ENCODE results near the gene CYB561.
A peak's percentile ranks its signal among the peaks of the same experiment; 100 is the strongest.

Gene CYB561

DNA sequence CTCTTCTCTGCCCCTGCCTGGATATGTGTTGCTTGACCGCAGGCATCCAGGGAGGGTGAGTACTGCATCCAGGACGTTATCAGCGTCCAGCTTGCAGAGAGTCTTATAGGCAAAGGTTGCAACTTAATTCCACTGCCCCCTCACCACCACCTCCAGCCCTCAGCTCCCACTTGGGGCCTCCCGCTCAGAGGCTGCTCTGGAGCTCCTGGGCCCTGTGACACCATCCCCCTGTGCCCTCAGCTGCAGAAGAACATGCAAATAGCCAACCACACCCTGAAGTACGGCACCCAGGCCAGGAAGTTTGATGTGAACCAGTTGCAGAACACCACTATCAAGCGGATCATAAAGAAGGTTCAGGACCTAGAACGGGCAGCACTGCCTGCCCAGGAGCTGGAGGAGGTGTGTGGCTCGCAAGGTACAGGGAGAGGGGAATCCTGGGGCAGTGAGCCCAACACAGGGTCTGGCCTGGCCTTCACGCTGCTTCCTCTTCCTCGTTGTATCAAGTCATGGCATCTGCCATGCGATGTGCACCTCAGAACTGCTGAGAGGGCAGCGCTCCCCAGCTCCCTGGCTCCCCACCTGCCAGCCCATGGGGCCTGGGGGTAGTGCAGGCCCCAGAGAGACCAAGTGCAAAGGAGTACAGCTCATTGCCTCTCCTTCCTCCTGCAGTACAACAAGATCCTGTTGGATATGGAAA is 40.4 kb upstream of the CYB561 start:
- no peak overlapping the region for H3K4me3 ChIP-seq (ENCODE audit: low read length)
- H3K9ac ChIP-seq (ENCODE audit: low read length), result no peak overlapping the region
- H3K36me3 ChIP-seq (ENCODE audit: control insufficient read depth, insufficient read depth, low read length), result no peaks in the 10 kb centered on the region
- no peak overlapping the region for H3K27ac ChIP-seq (ENCODE audit: low read depth, low read length)
- H3K27me3 ChIP-seq (ENCODE audit: control insufficient read depth, insufficient read depth, low read length), result peaks cover 1% of the 10 kb centered on the region
- H3K4me1 ChIP-seq (ENCODE audit: control insufficient read depth, insufficient read depth, low read length), result no peaks in the 10 kb centered on the region

- Histone ChIP-seq H3K4me1 (ENCODE audit: control insufficient read depth, insufficient read depth, low read length) (no peaks in the 10 kb centered on the region), H3K9ac (ENCODE audit: low read length) (no peak overlapping the region), H3K36me3 (ENCODE audit: control insufficient read depth, insufficient read depth, low read length) (no peaks in the 10 kb centered on the region), H3K4me3 (ENCODE audit: low read length) (no peak overlapping the region), H3K27me3 (ENCODE audit: control insufficient read depth, insufficient read depth, low read length) (peaks cover 1% of the 10 kb centered on the region), H3K27ac (ENCODE audit: low read depth, low read length) (no peak overlapping the region)
These were observed 37.8 kb upstream of the CYB561 start for GRCh38 chr17:63483655-63484575.

DNA sequence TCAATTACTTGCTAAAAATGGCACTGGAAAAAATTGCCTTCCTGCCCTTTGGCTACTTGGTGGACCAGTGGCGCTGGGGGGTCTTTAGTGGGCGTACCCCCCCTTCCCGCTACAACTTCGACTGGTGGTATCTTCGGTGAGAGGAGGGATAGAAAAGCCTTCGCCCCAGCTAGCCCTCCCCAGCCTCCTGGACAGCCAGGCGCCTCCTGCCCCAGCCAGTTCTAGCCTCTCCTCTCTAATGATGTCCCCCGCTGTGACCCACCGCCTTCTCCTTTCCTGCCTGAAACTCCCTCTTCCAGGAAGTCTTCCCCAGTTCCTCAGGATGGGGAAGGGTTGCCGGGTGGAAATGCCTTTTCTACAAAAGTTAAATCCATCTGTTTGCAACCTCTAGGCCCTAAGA is 36.9 kb upstream of the CYB561 start:
- H3K36me3 ChIP-seq (ENCODE audit: control insufficient read depth, insufficient read depth, low read length), result no peaks in the 10 kb centered on the region
- no peak overlapping the region for H3K4me3 ChIP-seq (ENCODE audit: low read length)
- peaks cover 5% of the 10 kb centered on the region for H3K27me3 ChIP-seq (ENCODE audit: control insufficient read depth, insufficient read depth, low read length)
- H3K4me1 ChIP-seq (ENCODE audit: control insufficient read depth, insufficient read depth, low read length), result no peaks in the 10 kb centered on the region
- no peak overlapping the region for H3K9ac ChIP-seq (ENCODE audit: low read length)
- H3K27ac ChIP-seq (ENCODE audit: low read depth, low read length), result no peak overlapping the region

DNA sequence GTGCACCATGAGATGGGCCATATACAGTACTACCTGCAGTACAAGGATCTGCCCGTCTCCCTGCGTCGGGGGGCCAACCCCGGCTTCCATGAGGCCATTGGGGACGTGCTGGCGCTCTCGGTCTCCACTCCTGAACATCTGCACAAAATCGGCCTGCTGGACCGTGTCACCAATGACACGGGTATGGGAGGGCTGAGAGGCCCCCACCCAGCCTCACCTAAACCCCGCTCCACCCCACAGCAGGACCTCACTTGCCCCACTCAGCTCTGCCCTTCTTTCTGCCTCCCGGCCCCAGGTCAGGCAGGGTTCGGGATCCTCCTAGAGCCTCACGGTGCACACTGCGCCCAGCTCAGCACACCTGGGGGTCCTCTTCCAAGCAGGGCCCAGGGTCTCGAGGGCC is 36.4 kb upstream of the CYB561 start:
- Histone ChIP-seq H3K4me3 (ENCODE audit: low read length) (no peak overlapping the region), H3K27me3 (ENCODE audit: control insufficient read depth, insufficient read depth, low read length) (peaks cover 9% of the 10 kb centered on the region), H3K4me1 (ENCODE audit: control insufficient read depth, insufficient read depth, low read length) (no peaks in the 10 kb centered on the region), H3K27ac (ENCODE audit: low read depth, low read length) (no peak overlapping the region), H3K9ac (ENCODE audit: low read length) (no peak overlapping the region), H3K36me3 (ENCODE audit: control insufficient read depth, insufficient read depth, low read length) (no peaks in the 10 kb centered on the region)

GRCh38 chr17:63481488-63481870 is 35.4 kb upstream of the CYB561 start:
- H3K4me3 ChIP-seq (ENCODE audit: low read length), result no peak overlapping the region
- no peak overlapping the region for H3K27ac ChIP-seq (ENCODE audit: low read depth, low read length)
- H3K36me3 ChIP-seq (ENCODE audit: control insufficient read depth, insufficient read depth, low read length), result no peaks in the 10 kb centered on the region

DNA sequence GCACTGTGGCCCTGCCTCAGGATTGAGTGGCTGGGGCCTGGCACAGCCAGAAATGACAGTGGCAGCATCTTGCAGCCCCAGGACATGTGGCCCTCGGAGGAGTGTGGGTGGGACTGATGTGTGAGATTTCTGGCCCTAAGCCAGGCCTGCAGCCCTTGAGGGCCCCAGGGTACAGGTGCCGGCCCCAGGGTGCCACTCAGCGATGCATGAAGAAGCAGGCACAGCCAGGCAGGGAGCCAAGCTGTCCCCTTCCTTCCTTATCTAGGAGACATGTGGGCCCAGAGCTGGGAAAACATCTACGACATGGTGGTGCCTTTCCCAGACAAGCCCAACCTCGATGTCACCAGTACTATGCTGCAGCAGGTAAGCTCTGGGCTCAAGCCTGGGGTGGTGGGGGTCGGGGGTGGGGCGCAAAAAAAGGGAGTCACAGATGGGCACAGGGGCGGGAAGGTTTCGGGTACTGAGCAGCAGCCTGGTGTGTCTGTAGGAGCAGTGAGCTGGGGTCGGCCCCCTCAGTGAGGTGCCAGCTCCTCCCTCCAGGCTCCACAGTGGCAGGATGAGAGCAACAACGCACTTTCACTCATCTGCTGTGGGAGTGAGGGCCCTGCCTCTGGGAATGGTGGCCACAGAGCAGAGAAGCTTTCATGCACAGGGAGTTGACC is 34.9 kb upstream of the CYB561 start:
- no peak overlapping the region for H3K4me3 ChIP-seq (ENCODE audit: low read length)
- no peaks in the 10 kb centered on the region for H3K4me1 ChIP-seq (ENCODE audit: control insufficient read depth, insufficient read depth, low read length)
- no peak overlapping the region for H3K9ac ChIP-seq (ENCODE audit: low read length)
- H3K27me3 ChIP-seq (ENCODE audit: control insufficient read depth, insufficient read depth, low read length), result peaks cover 9% of the 10 kb centered on the region
- H3K36me3 ChIP-seq (ENCODE audit: control insufficient read depth, insufficient read depth, low read length), result no peaks in the 10 kb centered on the region
- H3K27ac ChIP-seq (ENCODE audit: low read depth, low read length), result no peak overlapping the region

More at GRCh38 chr17:63481488-63481870, 35.4 kb upstream of the CYB561 start:
- Histone ChIP-seq H3K9ac (ENCODE audit: low read length) (no peak overlapping the region), H3K4me1 (ENCODE audit: control insufficient read depth, insufficient read depth, low read length) (no peaks in the 10 kb centered on the region), H3K27me3 (ENCODE audit: control insufficient read depth, insufficient read depth, low read length) (peaks cover 9% of the 10 kb centered on the region)

GRCh38 chr17:63480192-63480784 is 34.2 kb upstream of the CYB561 start:
- Histone ChIP-seq H3K36me3 (ENCODE audit: control insufficient read depth, insufficient read depth, low read length) (no peaks in the 10 kb centered on the region), H3K4me3 (ENCODE audit: low read length) (no peak overlapping the region), H3K27ac (ENCODE audit: low read depth, low read length) (no peak overlapping the region), H3K9ac (ENCODE audit: low read length) (no peak overlapping the region), H3K4me1 (ENCODE audit: control insufficient read depth, insufficient read depth, low read length) (no peaks in the 10 kb centered on the region), H3K27me3 (ENCODE audit: control insufficient read depth, insufficient read depth, low read length) (peaks cover 9% of the 10 kb centered on the region)

DNA sequence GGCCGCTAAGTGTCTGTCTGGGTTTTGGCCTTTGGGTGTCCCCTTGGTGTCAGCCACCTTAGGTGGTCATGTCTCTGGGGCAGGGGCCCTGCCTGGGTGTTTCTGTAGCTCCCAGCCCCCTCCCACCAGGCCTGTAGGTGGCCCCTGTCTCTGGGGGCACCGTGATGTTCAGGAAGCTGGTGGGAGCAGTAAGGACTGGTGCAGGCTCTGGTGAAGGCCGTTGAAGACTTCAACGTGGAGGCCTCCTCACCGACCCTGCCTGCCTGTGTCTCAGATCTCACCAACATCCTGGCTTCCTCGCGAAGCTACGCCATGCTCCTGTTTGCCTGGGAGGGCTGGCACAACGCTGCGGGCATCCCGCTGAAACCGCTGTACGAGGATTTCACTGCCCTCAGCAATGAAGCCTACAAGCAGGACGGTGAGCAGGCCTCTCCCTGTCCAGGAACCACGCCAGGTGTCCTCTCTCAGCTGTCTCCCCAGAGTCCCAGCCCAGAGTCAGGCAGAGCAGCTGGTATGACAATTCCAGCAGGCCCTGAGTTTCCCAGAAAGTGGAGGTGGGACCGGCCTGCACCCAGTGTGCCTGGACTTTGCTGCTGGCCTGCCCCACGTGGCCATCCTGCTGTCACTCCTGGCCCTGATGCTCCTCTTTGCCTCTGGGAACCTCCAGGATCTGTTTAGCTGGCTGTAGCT is 33.5 kb upstream of the CYB561 start:
- Histone ChIP-seq H3K4me3 (ENCODE audit: low read length) (no peak overlapping the region), H3K4me1 (ENCODE audit: control insufficient read depth, insufficient read depth, low read length) (no peaks in the 10 kb centered on the region), H3K27me3 (ENCODE audit: control insufficient read depth, insufficient read depth, low read length) (peaks cover 9% of the 10 kb centered on the region), H3K9ac (ENCODE audit: low read length) (no peak overlapping the region), H3K27ac (ENCODE audit: low read depth, low read length) (no peak overlapping the region), H3K36me3 (ENCODE audit: control insufficient read depth, insufficient read depth, low read length) (no peaks in the 10 kb centered on the region)

- H3K4me3 ChIP-seq (ENCODE audit: low read length), result peak overlapping the region; percentile 0
- H3K27ac ChIP-seq (ENCODE audit: low read depth, low read length), result no peak overlapping the region
- H3K9ac ChIP-seq (ENCODE audit: low read length), result no peak overlapping the region
These were observed 32.8 kb upstream of the CYB561 start for GRCh38 chr17:63478814-63479494.

GRCh38 chr17:63477480-63478440 is 31.7 kb upstream of the CYB561 start:
- Histone ChIP-seq H3K4me1 (ENCODE audit: control insufficient read depth, insufficient read depth, low read length) (no peaks in the 10 kb centered on the region), H3K27me3 (ENCODE audit: control insufficient read depth, insufficient read depth, low read length) (peaks cover 9% of the 10 kb centered on the region), H3K9ac (ENCODE audit: low read length) (no peak overlapping the region), H3K4me3 (ENCODE audit: low read length) (peak overlapping the region; percentile 59), H3K36me3 (ENCODE audit: control insufficient read depth, insufficient read depth, low read length) (no peaks in the 10 kb centered on the region), H3K27ac (ENCODE audit: low read depth, low read length) (no peak overlapping the region)

More at GRCh38 chr17:63478814-63479494, 32.8 kb upstream of the CYB561 start:
- Histone ChIP-seq H3K4me1 (ENCODE audit: control insufficient read depth, insufficient read depth, low read length) (no peaks in the 10 kb centered on the region), H3K27me3 (ENCODE audit: control insufficient read depth, insufficient read depth, low read length) (peaks cover 9% of the 10 kb centered on the region), H3K36me3 (ENCODE audit: control insufficient read depth, insufficient read depth, low read length) (no peaks in the 10 kb centered on the region)
